ENCODE data around the gene LRRC74B.
"Not testable (repeated sequence)": the region's sequence is repeated elsewhere in the genome, so short reads cannot be mapped to it uniquely, and the experiment has no call there.

LRRC74B gene

DNA sequence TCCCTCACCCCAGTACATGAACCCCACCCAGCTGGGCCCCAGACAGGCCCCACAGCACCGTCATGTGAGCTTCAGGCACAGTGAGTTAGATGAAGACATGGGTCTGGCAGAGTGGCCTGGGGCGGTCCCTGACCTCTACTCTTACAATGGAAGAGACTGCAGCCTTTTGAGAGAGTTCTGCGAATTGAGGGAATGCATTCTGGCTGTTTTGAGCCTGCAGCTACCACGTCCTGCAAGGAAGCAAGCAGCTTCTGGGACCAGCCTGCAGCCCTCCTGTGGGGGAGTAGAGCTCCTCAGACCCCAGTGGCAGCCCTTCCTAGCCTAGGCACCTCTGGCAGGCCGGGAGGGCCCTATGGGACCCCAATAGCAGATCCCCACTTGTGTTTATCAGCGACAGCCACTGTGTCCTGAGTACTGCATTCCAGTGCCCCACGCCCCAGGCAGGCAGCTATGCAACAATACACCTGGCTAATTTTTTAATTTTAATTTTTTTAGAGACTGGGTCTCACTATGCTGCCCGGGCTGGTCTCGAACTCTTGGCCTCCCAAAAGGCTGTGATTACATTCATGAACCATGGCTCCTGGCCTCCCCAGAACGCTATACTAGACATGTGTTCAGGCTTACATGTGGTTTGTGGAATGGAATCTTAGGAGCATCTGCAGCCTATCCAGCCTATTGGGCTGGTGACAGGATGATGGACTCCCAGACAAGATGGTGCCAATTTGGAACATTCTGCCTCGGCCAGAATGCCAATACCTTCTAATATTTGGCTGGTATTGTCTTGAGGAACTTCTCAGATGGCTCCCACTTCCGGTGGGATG, 12.7 kb upstream of the LRRC74B start:
- Mint-ChIP-seq H3K36me3 (no peaks in the 10 kb centered on the region), H3K27ac (no peak overlapping the region), H3K4me3 (no peak overlapping the region), H3K27me3 (peaks cover 43 to 49% of the 10 kb centered on the region in 2 donors), H3K9me3 (no peaks in the 10 kb centered on the region), H3K4me1 (peaks cover 4 to 9% of the 10 kb centered on the region in 2 donors)
- ATAC-seq (replicated peaks), result no peak
- DNase-seq, result no peak

DNA sequence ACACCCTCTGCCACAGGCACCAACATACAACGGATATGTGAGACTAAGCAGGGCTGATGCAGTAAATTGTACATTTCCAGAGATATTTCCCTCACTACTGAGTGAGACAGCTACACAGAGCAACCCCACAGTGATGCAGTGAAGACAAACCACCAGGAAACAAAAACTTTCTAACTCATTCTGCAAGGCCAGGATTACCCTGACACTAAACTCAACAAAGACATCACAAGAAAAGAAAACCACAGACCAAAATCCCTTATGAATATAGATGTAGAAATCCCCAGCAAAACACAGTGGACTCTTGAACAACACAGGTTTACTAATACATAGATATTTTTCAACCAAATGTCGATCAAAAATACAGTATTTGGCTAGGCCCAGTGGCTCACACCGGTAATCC, 11.9 kb upstream of the LRRC74B start:
- Mint-ChIP-seq H3K4me1 (peaks cover 4 to 9% of the 10 kb centered on the region in 2 donors), H3K36me3 (no peaks in the 10 kb centered on the region), H3K27me3 (peaks cover 43 to 48% of the 10 kb centered on the region in 2 donors), H3K27ac (no peak overlapping the region), H3K4me3 (no peak overlapping the region), H3K9me3 (no peaks in the 10 kb centered on the region)
- peak in 1 of 2 donors; percentile 67 for ATAC-seq (replicated peaks)
- no peak for DNase-seq

DNA sequence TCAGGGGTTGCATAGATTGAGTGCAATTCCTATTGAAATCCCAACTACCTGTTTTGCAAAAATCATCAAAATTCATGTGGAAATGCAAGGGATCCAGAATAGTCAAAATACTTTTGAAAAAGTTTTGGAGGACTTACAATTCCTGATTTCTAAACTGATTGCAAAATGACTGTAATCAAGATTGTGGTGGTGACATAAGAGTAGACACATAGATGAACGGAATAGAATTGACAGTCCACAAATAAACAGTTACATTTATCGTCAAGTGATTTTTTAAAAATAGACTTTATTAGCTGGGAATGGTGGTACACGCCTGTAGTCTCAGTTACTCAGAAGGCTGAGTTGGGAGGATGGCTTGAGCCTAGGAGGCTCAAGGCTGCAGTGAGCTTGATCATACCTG, 10.8 kb upstream of the LRRC74B start:
- H3K4me1 Mint-ChIP-seq, result peaks cover 4 to 9% of the 10 kb centered on the region in 2 donors
- no peak for DNase-seq
- H3K4me3 Mint-ChIP-seq, result no peak overlapping the region
- peaks cover 37 to 42% of the 10 kb centered on the region in 2 donors for H3K27me3 Mint-ChIP-seq
- no peak for ATAC-seq (replicated peaks)
- no peaks in the 10 kb centered on the region for H3K36me3 Mint-ChIP-seq
- no peaks in the 10 kb centered on the region for H3K9me3 Mint-ChIP-seq
- no peak overlapping the region for H3K27ac Mint-ChIP-seq

DNA sequence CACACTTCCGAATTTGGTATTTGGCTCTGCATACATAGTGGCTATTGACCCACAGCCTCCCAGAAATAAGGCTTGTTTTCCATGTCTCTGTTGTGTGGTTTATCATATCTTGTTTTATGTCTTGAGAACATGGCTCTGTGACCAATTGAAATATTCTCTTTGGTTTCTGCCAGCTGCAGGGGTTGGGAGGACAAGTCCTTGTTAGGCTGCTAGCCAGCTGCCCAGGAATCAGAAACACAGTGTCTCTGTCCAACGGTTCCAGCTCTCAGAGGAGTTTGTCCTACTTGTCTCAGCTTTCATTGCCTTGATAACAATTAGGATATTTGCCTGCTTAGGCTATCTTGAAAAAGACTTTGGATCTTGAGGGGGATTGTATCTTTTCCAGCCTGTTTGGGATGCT, 7.3 kb upstream of the LRRC74B start:
- H3K27me3 Mint-ChIP-seq, result peaks cover 30 to 31% of the 10 kb centered on the region in 2 donors
- no peak overlapping the region for H3K27ac Mint-ChIP-seq
- H3K4me1 Mint-ChIP-seq, result peaks cover 2 to 4% of the 10 kb centered on the region in 2 donors
- ATAC-seq (replicated peaks) (no peak), DNase-seq (no peak)
- no peaks in the 10 kb centered on the region for H3K9me3 Mint-ChIP-seq
- H3K4me3 Mint-ChIP-seq, result no peak overlapping the region
- H3K36me3 Mint-ChIP-seq, result no peaks in the 10 kb centered on the region

DNA sequence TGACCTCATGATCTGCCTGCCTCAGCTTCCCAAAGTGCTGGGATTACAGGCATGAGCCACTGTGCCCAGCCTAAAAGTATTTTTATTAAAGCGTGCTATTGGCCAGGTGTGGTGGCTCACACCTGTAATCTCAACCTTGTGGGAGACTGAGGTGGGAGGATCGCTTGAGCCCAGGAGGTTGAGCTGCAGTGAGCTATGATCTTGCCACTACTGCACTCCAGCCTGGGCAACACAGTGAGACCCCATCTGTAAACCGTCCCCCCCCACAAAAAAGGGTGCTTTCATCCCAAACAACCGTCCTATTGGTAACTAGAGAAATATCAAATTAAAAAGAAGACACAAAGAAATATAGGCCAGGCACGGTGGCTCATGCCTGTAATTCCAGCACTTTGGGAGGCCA, 6.6 kb upstream of the LRRC74B start:
- H3K4me3 Mint-ChIP-seq; DNase-seq; H3K9me3 Mint-ChIP-seq; ATAC-seq (replicated peaks); H3K4me1 Mint-ChIP-seq; H3K36me3 Mint-ChIP-seq: not testable (repeated sequence)
- Mint-ChIP-seq H3K27ac (peak overlapping the region; percentile 37), H3K27me3 (peaks cover 33 to 39% of the 10 kb centered on the region in 2 donors)

DNA sequence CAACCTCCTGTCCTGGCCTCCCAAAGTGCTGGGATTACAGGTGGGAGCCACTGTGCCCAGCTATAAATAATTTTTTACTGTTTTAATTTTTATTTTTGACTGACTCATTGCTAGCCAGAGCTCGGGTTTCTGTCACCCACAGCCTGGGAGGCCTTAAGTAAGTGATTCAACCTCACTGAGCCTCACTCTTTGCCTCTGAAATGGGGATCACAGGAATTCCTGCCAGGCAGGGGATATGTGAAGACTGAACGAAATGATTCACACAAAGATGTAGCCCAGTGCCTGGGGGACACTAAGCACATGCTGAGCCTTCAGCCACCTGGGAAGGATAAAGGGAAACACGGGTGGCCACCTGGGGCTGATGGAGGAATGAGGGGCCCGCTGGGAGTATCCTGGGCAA, 3.8 kb upstream of the LRRC74B start:
- Mint-ChIP-seq H3K4me3 (no peak overlapping the region), H3K4me1 (peaks cover 19 to 28% of the 10 kb centered on the region in 2 donors), H3K36me3 (no peaks in the 10 kb centered on the region), H3K9me3 (no peaks in the 10 kb centered on the region), H3K27me3 (peaks cover 41 to 52% of the 10 kb centered on the region in 2 donors), H3K27ac (no peak overlapping the region)
- ATAC-seq (replicated peaks), result no peak
- no peak for DNase-seq

DNA sequence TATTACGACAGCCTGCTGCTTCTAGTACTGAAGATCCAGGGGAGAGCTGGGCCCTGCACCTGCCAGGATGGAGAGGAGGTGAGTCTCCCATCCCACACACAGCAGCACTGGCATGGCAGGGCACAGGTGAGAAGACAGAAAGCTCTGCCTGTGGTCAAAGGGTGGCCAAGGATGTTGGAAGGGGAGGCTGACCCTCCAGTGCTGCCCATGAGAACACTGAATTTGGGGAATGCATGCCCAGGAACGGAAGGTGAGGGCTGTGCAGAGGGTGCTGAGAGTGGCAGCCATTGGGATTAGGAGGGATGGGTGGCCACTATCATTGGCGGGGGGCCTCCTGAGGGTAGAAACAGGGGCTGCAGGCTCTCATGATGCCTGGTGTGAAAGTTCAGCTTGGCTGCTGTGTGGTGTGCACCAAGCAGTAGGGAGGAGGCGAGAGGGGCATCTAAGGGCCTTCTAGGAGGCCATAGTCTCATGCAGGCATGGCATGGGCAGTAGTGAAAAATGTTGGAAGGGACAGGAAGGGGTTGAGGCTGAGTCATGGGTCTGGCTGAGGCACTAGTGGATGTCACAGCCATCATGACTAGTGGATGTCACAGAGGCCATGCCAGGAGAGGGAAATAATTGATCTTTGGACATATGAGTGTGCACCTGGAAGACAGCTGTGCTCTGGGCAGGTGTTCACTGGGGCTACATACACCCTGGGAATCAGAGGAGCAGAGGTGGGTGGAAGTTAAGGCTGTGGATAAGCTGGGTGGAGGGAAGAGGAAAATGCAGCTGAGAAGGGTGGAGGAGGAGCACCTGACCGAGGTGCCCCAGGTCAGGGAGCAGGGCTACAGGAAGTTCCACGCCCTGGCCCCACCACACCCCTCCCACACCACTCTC, 2.5 kb upstream of the LRRC74B start:
- Mint-ChIP-seq H3K9me3 (no peaks in the 10 kb centered on the region), H3K27ac (no peak overlapping the region), H3K27me3 (peaks cover 41 to 52% of the 10 kb centered on the region in 2 donors), H3K4me3 (no peak overlapping the region), H3K4me1 (peaks cover 19 to 28% of the 10 kb centered on the region in 2 donors), H3K36me3 (no peaks in the 10 kb centered on the region)
- no peak for DNase-seq
- ATAC-seq (replicated peaks), result no peak

DNA sequence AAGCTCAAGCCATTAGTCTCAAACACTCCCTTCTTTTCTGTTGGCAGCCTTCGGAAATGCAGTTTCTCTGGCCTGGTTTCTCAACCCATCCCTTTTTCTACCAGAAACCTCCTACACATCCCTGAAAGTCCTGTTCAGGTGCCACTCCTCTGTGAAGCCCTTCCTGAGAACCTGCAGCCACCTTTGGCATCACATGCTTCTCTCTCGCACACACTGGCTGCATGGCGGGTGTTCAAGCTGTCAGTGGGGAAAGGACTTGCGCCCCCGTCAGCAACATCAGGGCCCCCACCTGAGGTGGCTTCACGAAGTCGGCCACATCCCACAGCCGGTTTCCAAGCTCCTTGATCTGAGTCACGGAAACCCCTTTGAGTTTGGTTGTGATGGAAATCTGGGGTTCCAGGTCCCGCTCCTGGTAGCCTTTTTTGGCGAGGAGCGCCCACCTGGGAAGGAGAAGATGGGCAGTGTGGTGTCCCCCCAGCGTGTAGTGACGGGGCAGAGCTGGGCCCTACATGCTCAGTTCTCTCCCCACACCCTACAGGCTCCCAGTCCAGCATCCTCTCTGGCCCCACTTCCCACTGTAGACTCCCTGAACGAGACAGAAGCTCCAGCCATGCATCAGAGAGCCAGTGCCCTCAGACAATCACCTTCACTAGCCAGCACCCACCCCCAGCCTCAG, 1.7 kb upstream of the LRRC74B start:
- peaks cover 19 to 28% of the 10 kb centered on the region in 2 donors for H3K4me1 Mint-ChIP-seq
- no peaks in the 10 kb centered on the region for H3K9me3 Mint-ChIP-seq
- no peak overlapping the region for H3K4me3 Mint-ChIP-seq
- DNase-seq, result no peak
- peaks cover 41 to 52% of the 10 kb centered on the region in 2 donors for H3K27me3 Mint-ChIP-seq
- ATAC-seq (replicated peaks), result no peak
- H3K27ac Mint-ChIP-seq, result no peak overlapping the region
- no peaks in the 10 kb centered on the region for H3K36me3 Mint-ChIP-seq

DNA sequence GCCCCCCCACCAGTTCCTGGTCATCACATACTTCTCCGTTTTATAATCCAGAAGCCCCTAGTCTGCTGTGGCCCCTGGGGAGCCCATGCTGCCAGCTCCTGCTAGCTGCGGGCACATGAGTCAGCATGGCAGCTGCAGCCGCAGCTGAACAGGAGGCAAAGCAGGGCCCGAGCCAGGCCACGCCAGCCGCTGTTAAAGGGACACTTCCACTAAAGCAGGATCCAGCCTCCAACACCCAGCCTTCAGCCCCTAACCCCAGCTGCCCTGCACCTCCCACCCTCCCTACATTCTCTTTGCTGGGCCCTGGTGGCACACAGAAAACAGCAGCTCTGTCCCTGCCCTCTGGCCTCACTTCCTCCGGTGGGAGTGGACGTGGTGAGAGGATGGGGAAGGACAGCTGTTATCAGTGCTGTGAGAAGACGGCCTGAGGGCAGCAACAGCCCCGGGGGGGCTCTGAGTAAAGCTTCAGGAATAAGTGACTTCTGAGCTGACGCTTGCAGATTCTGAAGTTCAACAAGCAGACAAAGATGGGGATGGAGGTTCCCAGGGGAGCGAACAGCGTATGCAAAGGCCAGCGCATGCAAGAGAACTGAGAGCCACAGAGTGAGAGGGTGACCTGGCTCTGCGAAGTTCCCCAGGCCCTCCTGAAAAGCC, 688 bp upstream of the LRRC74B start:
- peak overlapping the region; percentile 94 for H3K27ac Mint-ChIP-seq
- ATAC-seq (replicated peaks) (peak; percentile 64), DNase-seq (peak; percentile 15)
- H3K4me1 Mint-ChIP-seq, result peaks cover 19 to 28% of the 10 kb centered on the region in 2 donors
- peaks cover 37 to 47% of the 10 kb centered on the region in 2 donors for H3K27me3 Mint-ChIP-seq
- no peaks in the 10 kb centered on the region for H3K9me3 Mint-ChIP-seq
- peak overlapping the region; percentile 87 to 88 for H3K4me3 Mint-ChIP-seq
- H3K36me3 Mint-ChIP-seq, result no peaks in the 10 kb centered on the region

DNA sequence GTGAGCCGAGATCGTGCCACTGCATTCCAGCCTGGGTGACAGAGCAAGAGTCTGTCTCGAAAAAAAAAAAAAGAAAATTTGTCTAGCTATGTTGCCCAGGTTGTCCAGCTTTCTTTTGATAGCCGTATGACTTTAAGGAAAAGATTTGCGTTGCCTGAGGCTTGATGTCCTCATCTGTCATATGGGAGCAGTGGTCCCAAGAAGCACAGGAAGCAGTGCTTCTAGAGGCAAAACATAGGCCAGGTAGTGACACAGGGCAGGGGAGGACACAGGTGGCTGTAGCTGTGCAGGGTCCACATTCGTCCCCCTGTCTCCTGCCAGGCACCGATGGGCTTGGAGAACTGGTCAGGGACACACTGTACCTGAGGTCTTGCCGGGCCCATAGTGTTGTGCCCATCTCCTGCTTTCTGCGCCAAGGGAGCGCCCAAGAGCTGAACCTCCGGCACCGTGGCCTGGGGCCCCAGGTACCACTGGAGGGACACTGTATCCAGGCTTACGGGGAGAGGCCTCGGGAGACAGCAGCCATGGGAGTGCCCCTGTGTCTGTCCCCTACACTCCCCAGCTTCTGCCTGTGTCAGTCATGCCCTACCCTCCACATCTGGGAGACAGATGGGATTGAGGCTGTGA, 1.4 kb downstream of the LRRC74B start:
- H3K27ac Mint-ChIP-seq, result no peak overlapping the region
- H3K4me1 Mint-ChIP-seq, result peaks cover 25 to 37% of the 10 kb centered on the region in 2 donors
- peaks cover 32 to 44% of the 10 kb centered on the region in 2 donors for H3K27me3 Mint-ChIP-seq
- H3K36me3 Mint-ChIP-seq, result no peaks in the 10 kb centered on the region
- DNase-seq (no peak), ATAC-seq (replicated peaks) (no peak)
- no peaks in the 10 kb centered on the region for H3K9me3 Mint-ChIP-seq
- H3K4me3 Mint-ChIP-seq, result no peak overlapping the region

DNA sequence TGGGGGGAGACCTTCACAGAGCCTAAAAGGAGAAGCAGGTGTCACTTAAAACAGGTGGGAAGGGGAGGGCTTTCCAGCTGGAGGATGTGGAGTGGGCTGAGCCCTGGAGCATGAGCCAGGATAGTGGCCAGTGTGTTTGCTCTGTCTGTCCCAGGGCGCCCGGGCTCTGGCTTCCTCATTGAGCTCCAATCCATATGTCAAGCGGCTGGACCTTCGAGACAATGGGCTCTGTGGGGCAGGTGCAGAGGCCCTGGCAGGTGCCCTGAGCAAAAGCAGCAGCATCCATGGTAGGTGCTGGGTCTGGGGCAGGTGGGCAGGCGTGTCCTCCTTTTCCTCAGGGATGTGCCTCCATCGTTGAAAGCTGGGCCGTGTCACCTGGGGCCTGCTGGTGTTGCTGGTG, 2.0 kb downstream of the LRRC74B start:
- no peak for ATAC-seq (replicated peaks)
- no peak overlapping the region for H3K27ac Mint-ChIP-seq
- peaks cover 25 to 37% of the 10 kb centered on the region in 2 donors for H3K4me1 Mint-ChIP-seq
- peaks cover 26 to 38% of the 10 kb centered on the region in 2 donors for H3K27me3 Mint-ChIP-seq
- H3K9me3 Mint-ChIP-seq, result no peaks in the 10 kb centered on the region
- no peaks in the 10 kb centered on the region for H3K36me3 Mint-ChIP-seq
- no peak overlapping the region for H3K4me3 Mint-ChIP-seq
- DNase-seq, result no peak

DNA sequence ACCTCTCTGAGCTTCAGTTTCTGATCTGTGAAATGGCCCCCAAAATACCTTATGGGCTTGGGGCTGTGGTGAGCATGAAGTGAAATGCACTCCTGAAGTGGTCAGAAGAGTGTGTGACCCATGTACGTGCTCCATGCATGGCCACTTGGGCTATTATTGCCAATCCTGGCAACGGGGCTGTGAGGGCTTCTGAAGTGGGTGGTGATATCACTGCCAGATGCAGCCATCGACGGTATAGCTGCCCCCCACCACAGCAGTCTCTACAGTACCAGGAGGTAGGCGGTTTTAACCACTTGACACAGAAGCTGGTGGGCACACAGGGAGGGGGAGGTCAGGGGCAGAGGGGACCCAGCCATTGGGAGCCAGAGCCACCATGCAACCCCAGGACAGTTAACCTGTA, 2.7 kb downstream of the LRRC74B start:
- ATAC-seq (replicated peaks); H3K27ac Mint-ChIP-seq; DNase-seq; H3K36me3 Mint-ChIP-seq; H3K4me3 Mint-ChIP-seq; H3K9me3 Mint-ChIP-seq: not testable (repeated sequence)
- Mint-ChIP-seq H3K27me3 (peaks cover 19 to 31% of the 10 kb centered on the region in 2 donors), H3K4me1 (peaks cover 22 to 34% of the 10 kb centered on the region in 2 donors)

DNA sequence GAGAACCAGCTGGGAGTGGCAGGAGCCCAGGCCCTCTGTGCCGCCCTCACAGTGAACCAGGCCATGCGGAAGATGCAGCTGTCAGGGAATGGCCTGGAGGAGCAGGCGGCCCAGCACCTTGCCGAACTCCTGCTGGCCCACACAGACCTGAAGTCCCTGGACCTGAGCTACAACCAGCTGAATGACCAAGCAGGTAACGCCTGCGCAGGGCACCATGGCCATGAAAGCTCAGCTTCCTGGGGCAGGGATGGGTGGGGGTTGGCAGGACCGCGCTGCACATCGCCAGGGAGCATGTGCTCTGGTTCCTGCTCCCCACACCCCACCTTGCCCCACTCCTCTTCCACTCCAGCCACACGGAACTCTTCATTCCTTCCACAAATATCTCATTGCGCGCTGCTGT, 3.2 kb downstream of the LRRC74B start:
- not testable (repeated sequence) for DNase-seq; H3K4me3 Mint-ChIP-seq; H3K36me3 Mint-ChIP-seq; ATAC-seq (replicated peaks); H3K9me3 Mint-ChIP-seq; H3K27ac Mint-ChIP-seq
- peaks cover 17 to 26% of the 10 kb centered on the region in 2 donors for H3K27me3 Mint-ChIP-seq
- H3K4me1 Mint-ChIP-seq, result peaks cover 19 to 29% of the 10 kb centered on the region in 2 donors
